ENCODE results near the gene PKHD1.

Gene PKHD1

DNA sequence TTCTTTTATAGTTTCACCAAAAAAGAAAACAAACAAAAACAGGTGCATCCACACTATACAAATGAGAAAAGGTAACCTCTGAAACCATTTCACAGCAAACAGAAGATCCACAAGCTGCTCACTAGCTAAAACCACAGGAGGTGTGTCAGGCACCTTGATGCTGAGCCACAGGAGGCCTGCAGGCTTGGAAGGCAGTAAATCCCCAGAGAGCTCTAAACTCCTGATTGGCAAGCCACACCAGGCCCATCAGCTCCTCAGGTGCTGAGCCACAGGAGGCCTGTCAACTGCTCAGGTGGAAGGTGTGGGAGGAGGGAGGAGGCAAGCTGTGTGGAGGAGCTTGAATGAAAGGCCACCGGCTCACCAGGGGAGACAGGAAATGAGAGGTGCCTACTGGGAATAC is 273.0 kb downstream of the PKHD1 start:
- Histone ChIP-seq H3K79me2 (ENCODE audit: insufficient read depth, low read length) (no peaks in the 10 kb centered on the region), H3K27me3 (ENCODE audit: insufficient read depth, low read length) (no peaks in the 10 kb centered on the region), H3K27ac (ENCODE audit: low read depth, low read length, poor library complexity, severe bottlenecking) (no peak overlapping the region), H3K4me3 (ENCODE audit: low read depth, low read length, poor library complexity, severe bottlenecking) (no peak overlapping the region), H4K20me1 (ENCODE audit: insufficient read depth, low read length) (no peaks in the 10 kb centered on the region), H3K36me3 (ENCODE audit: insufficient read depth, low read length) (no peaks in the 10 kb centered on the region), H3K4me2 (ENCODE audit: low read length) (no peak overlapping the region), H3K9ac (ENCODE audit: low read length) (no peak overlapping the region), H3K4me1 (ENCODE audit: insufficient read depth, low read length, severe bottlenecking) (no peaks in the 10 kb centered on the region), H2AFZ (ENCODE audit: low read length) (no peak overlapping the region), H3K9me2 (ENCODE audit: low read depth, low read length) (no peaks in the 10 kb centered on the region), H3K9me3 (ENCODE audit: low read length) (no peaks in the 10 kb centered on the region), H3F3A (ENCODE audit: insufficient read depth, low read length) (no peaks in the 10 kb centered on the region)
- TF ChIP-seq, protein P1, sequence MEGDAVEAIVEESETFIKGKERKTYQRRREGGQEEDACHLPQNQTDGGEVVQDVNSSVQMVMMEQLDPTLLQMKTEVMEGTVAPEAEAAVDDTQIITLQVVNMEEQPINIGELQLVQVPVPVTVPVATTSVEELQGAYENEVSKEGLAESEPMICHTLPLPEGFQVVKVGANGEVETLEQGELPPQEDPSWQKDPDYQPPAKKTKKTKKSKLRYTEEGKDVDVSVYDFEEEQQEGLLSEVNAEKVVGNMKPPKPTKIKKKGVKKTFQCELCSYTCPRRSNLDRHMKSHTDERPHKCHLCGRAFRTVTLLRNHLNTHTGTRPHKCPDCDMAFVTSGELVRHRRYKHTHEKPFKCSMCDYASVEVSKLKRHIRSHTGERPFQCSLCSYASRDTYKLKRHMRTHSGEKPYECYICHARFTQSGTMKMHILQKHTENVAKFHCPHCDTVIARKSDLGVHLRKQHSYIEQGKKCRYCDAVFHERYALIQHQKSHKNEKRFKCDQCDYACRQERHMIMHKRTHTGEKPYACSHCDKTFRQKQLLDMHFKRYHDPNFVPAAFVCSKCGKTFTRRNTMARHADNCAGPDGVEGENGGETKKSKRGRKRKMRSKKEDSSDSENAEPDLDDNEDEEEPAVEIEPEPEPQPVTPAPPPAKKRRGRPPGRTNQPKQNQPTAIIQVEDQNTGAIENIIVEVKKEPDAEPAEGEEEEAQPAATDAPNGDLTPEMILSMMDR (IDR thresholded peaks at IDR 0.05; ENCODE audit: low read length): no peak
- TF ChIP-seq EZH2 (IDR thresholded peaks at IDR 0.05; ENCODE audit: borderline replicate concordance, low read length): no peak

DNA sequence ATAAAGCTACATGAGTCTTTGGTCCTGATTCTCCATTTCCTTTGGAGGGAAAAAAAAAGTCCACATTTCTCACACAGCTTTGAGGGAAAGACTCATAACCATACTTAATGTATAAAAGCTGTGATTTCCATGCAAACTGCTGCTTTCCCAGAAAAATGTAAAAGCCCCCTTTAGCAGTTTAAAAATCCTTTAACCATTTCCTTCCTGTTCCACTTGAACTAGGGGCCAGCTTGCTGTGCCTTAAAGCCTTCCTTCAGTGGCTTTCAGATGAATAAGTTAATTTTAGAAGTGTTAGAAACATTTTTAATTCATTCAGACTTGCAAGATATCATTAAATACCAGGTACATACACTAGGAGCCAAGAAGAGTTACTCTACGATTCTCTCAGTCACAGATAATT is 273.5 kb downstream of the PKHD1 start:
- no peaks in the 10 kb centered on the region for H4K20me1 ChIP-seq (ENCODE audit: insufficient read depth, low read length)
- no peaks in the 10 kb centered on the region for H3K36me3 ChIP-seq (ENCODE audit: insufficient read depth, low read length)
- no peak overlapping the region for H2AFZ ChIP-seq (ENCODE audit: low read length)
- H3K9me2 ChIP-seq (ENCODE audit: low read depth, low read length): no peaks in the 10 kb centered on the region
- no peak overlapping the region for H3K4me2 ChIP-seq (ENCODE audit: low read length)
- TF ChIP-seq, protein P1 (IDR thresholded peaks at IDR 0.05; ENCODE audit: low read length): no peak
- no peak for TF ChIP-seq EZH2 (IDR thresholded peaks at IDR 0.05; ENCODE audit: borderline replicate concordance, low read length)
- no peaks in the 10 kb centered on the region for H3K27me3 ChIP-seq (ENCODE audit: insufficient read depth, low read length)
- H3K9me3 ChIP-seq (ENCODE audit: low read length): no peaks in the 10 kb centered on the region
- no peak overlapping the region for H3K4me3 ChIP-seq (ENCODE audit: low read depth, low read length, poor library complexity, severe bottlenecking)
- no peaks in the 10 kb centered on the region for H3K4me1 ChIP-seq (ENCODE audit: insufficient read depth, low read length, severe bottlenecking)
- H3K27ac ChIP-seq (ENCODE audit: low read depth, low read length, poor library complexity, severe bottlenecking): no peak overlapping the region
- no peaks in the 10 kb centered on the region for H3K79me2 ChIP-seq (ENCODE audit: insufficient read depth, low read length)
- no peak overlapping the region for H3K9ac ChIP-seq (ENCODE audit: low read length)
- no peaks in the 10 kb centered on the region for H3F3A ChIP-seq (ENCODE audit: insufficient read depth, low read length)

DNA sequence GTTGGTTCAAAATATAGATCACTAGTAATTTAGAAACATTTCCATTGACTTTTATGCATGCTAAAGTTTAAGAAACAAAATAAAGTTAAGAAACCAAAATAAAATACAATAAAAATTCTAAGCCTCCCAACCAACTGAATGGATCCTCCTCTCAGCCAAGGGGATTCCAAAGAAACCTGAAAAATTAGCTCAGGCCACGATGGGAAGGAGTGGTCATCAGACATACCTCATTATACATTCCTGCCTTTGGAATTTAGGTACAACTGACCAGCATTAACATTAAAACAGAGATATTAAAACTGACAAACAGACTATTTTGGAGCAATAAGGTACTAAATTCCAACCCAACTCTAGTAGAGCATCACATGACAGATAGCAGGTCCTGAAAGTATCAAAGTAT is 275.2 kb downstream of the PKHD1 start:
- H3K9me2 ChIP-seq (ENCODE audit: low read depth, low read length): no peaks in the 10 kb centered on the region
- no peaks in the 10 kb centered on the region for H4K20me1 ChIP-seq (ENCODE audit: insufficient read depth, low read length)
- no peak overlapping the region for H3K27ac ChIP-seq (ENCODE audit: low read depth, low read length, poor library complexity, severe bottlenecking)
- H3K27me3 ChIP-seq (ENCODE audit: insufficient read depth, low read length): no peaks in the 10 kb centered on the region
- no peak overlapping the region for H2AFZ ChIP-seq (ENCODE audit: low read length)
- no peak overlapping the region for H3K4me3 ChIP-seq (ENCODE audit: low read depth, low read length, poor library complexity, severe bottlenecking)
- H3K4me2 ChIP-seq (ENCODE audit: low read length): no peak overlapping the region
- TF ChIP-seq, protein P1 (IDR thresholded peaks at IDR 0.05; ENCODE audit: low read length): no peak
- TF ChIP-seq EZH2 (IDR thresholded peaks at IDR 0.05; ENCODE audit: borderline replicate concordance, low read length): no peak
- no peaks in the 10 kb centered on the region for H3K4me1 ChIP-seq (ENCODE audit: insufficient read depth, low read length, severe bottlenecking)
- H3K36me3 ChIP-seq (ENCODE audit: insufficient read depth, low read length): no peaks in the 10 kb centered on the region
- no peaks in the 10 kb centered on the region for H3K9me3 ChIP-seq (ENCODE audit: low read length)
- no peak overlapping the region for H3K9ac ChIP-seq (ENCODE audit: low read length)
- no peaks in the 10 kb centered on the region for H3K79me2 ChIP-seq (ENCODE audit: insufficient read depth, low read length)
- H3F3A ChIP-seq (ENCODE audit: insufficient read depth, low read length): no peaks in the 10 kb centered on the region

Data from OCI-LY1 (cell line).